GM21447 (cell line): Measurements from ENCODE around the gene VDR.

ENCODE experiments used
- ATAC-seq: cut with Tn5 transposase; IDR thresholded peaks from one replicate; pipeline ENCODE4 v1.9.1; 2021; ENCODE audit not compliant: unreplicated experiment

The VDR gene

GRCh38 chr12:47800582-47800981, 104.2 kb downstream of the VDR start:
- no peak for ATAC-seq

GRCh38 chr12:47799357-47799955, 105.3 kb downstream of the VDR start:
- no peak for ATAC-seq

- no peak for ATAC-seq
Measured at GRCh38 chr12:47798382-47798948, 106.3 kb downstream of the VDR start.

GRCh38 chr12:47797441-47797840, 107.4 kb downstream of the VDR start:
- peak; percentile 62 for ATAC-seq

- no peak for ATAC-seq
Measured at GRCh38 chr12:47795814-47796411, 108.9 kb downstream of the VDR start.

GRCh38 chr12:47795121-47795813, 109.5 kb downstream of the VDR start:
- ATAC-seq, result no peak

GRCh38 chr12:47794679-47795078, 110.1 kb downstream of the VDR start:
- ATAC-seq, result no peak

- no peak for ATAC-seq
Measured at GRCh38 chr12:47793015-47793681, 111.6 kb downstream of the VDR start.

GRCh38 chr12:47791874-47792273, 112.9 kb downstream of the VDR start:
- no peak for ATAC-seq
